Ramos (cell line): ENCODE data around the gene COPE.

Experiments
- in situ Hi-C: fragments of 300-500 bp; cut with MboI; formaldehyde crosslinking; loops from one replicate; pipeline ENCODE4 v1.14.3; 2022; ENCODE audit warnings: low sequenced_read_pairs; ENCODE audit not compliant: unreplicated experiment

The COPE gene

GRCh38 chr19:18869781-18870530, 49.2 kb downstream of the COPE start:
- in situ Hi-C loops = no loop called here

DNA sequence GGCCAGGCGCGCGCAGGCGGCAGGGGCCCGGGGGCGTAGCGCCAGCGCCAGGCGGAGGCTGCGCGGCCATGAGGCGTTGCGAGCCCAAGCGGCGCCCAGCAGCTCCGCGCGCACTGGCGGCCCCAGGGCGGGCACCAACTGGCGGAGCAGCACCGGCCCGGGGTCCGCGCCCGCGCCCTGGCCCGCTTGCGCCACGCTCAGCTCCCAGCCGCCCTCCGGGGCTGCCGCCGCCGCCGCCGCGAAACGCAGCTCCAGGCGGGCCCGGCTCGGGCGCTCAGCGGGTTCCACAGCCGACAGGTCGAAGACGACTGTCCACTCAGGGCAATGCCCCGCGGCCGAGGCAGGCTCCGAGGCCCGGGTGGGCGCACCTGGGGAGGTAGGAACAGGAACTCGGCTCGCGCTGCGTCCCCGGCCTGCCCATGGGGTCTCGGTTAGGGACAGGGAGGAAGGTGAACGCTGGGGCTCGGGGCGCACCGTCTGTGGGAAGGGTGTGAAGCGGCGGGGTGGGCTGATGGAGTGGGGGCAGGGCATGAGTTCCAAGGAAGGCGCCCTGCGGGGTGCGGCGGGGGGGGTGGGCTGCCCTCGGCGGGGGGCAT, 50.1 kb downstream of the COPE start:
- in situ Hi-C loops = no loop called here

- in situ Hi-C loops = no loop called here
Measured at GRCh38 chr19:18868380-18869022, 50.7 kb downstream of the COPE start.

- in situ Hi-C loops = no loop called here
Measured at GRCh38 chr19:18867751-18868150, 51.4 kb downstream of the COPE start.

GRCh38 chr19:18867199-18867598, 52.0 kb downstream of the COPE start:
- in situ Hi-C loops = no loop called here

- in situ Hi-C loops = no loop called here
Measured at GRCh38 chr19:18866800-18867123, 52.4 kb downstream of the COPE start.

DNA sequence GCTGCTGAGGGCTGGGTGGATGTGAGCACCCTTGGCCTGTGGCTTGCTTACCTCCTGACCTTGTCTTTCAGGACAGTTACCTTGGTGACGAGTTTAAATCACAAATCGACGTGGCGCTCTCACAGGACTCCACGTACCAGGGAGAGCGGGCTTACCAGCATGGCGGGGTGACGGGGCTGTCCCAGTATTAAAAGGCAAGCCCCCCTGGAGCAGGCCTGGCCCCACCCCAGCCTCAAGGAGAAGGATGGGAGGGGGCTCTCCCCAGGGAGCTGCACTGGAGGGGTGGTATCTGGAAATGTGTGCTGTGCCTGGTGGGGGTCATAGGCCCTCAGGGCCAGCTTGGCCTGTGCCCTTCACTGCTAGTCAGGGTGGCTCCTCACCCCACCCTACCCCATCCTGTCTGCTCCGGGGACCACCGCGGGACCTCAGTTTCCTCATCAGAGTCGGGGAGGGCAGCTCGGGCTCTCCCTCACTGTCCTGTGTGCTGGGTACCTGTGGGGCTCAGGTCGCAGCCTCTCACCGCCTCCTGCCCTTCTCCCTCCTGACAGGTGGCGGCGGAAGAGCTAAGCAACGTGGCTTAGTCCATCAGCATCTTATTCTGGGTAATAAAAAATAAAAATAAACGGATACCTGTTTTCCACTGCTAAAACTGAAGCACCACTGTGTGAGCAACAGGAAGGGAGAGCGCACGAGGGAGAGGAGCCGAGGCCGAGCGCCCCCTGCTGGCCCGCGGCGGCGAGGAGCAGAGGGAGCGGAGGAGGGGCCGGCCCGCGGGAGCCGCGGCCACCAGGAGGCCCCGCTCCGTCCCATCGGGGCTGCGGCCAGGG, 53.0 kb downstream of the COPE start:
- in situ Hi-C loops = no loop called here

DNA sequence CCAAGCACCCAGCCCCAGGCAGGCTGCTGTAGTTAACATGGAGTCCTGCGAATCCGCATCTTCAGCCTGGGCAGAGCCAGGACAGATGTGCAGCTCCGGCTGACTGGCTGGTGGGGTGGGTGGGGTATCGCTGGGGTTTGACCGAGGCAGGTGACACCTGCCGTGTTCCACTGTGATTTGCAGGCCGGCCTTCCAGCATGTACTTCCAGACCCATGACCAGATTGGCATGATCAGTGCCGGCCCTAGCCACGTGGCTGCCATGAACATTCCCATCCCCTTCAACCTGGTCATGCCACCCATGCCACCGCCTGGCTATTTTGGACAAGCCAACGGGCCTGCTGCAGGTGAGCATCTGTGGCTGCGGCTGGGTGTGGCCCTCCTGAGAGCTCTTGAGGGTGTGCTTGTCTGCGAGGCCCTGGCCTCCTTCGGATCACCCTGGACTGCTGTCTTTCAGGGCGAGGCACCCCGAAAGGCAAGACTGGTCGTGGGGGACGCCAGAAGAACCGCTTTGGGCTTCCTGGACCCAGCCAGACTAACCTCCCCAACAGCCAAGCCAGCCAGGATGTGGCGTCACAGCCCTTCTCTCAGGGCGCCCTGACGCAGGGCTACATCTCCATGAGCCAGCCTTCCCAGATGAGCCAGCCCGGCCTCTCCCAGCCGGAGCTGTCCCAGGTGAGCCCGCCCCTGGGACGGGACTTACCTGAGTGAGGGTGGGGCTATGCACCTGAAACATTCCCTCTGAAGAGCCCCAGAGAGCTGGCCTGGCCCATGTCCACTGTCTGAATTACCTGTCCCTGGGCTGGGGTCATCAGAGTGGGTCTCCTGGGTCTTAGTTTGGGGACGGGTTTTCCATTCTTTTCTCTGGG, 53.8 kb downstream of the COPE start:
- in situ Hi-C loops = no loop called here

DNA sequence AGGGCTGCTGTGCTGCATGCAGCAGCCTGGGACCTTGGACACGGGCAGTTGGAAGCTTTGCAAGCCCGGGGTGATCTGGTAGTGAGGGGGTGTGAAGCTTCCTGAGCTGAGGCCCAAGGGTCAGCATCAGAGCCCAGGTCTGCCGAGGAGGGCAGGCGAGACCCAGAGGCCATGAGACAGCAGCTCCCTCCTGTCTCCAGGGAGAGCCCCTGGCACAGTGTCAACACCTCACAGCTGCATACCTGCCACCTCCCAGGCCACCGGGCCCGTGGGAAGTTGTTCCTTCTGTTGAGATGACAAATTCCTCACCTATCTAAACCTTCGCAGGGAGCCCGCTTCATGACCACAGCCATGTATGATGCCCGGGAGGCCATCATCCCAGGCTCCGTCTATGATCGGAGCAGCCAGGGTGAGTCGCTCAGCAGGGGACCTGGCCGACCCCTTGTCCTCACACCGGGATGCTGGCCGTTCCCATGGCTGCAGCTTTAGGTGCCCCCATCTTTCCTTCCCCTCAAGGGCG, 55.3 kb downstream of the COPE start:
- in situ Hi-C loops = no loop called here

DNA sequence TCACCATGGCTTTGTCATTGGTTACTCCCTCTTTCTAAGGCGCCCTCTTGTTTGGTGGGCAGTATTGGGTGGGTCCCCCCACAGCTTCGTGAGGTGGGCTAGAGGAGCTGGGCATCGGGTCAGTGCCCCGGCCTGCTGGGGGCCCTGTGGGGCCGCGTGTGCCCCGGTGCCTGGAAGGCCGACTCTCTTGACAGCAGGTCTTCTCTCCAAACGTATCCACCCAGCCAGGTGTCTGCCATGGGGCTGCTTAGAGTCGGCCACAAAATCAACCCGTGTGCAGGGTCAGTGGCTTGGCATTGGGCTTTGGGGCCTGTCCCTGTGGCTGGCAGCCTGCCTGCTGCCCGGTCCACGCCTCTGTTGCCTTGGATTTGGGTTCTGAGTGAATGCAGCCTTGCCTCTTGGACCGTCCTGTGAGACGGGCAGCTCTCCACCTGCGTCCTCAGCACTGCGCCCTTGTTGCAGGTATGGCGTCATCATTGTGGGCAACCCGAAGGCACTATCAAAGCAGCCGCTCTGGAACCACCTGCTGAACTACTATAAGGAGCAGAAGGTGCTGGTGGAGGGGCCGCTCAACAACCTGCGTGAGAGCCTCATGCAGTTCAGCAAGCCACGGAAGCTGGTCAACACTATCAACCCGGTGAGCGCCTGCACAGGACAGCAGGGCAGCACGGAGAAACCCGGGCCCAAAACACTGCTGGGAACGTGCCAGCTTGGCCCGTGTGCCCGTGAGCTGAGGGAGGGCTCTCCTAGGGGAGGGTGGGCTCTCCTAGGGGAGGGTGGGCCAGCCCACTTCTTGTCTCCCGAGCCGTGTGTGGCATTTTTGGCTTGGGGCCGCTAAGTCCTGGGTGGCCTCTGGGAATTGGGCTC, 56.0 kb downstream of the COPE start:
- in situ Hi-C loops = no loop called here

GRCh38 chr19:18861917-18862316, 57.3 kb downstream of the COPE start:
- in situ Hi-C loops = no loop called here

- in situ Hi-C loops = no loop called here
Measured at GRCh38 chr19:18861235-18861634, 58.0 kb downstream of the COPE start.

DNA sequence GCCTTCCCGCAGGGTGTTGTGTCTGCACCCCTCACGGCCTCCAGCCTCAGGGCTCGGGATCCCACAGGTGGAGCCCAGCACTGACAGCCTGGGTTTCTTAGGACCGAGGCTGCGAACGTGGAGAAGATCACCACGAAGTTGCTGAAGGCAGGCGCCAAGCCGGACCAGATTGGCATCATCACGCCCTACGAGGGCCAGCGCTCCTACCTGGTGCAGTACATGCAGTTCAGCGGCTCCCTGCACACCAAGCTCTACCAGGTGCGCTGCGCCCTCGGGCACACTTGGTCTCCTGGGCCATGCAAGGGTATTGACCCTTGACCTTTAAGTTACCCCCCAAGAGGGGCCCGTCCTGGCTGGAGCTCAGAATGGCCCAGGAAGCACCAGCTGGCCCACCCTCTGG, 58.5 kb downstream of the COPE start:
- in situ Hi-C loops = no loop called here

DNA sequence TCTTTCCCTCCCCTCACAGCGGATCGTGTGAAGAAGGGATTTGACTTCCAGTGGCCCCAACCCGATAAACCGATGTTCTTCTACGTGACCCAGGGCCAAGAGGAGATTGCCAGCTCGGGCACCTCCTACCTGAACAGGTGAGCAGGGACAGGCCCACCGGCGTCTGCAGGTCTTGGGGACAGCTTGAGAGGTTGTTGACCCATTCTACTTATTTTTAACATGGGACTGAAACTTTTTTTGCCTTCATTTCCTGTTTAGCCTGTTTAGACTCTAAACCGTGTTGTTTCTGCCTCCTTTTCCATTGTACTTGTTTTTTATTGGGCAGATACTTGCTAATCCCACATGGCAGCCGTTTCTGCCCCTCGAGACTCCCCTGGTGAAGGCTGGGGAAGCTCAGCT, 58.9 kb downstream of the COPE start:
- in situ Hi-C loops = no loop called here

GRCh38 chr19:18859676-18860301, 59.4 kb downstream of the COPE start:
- in situ Hi-C loops = loop anchor here (10.0 kb wide), 1 partner anchor 405 kb away; no protein-coding TSS in a partner anchor

GRCh38 chr19:18858906-18859646, 60.1 kb downstream of the COPE start:
- in situ Hi-C loops = loop anchor here (10.0 kb wide), 1 partner anchor 404 kb away; no protein-coding TSS in a partner anchor

DNA sequence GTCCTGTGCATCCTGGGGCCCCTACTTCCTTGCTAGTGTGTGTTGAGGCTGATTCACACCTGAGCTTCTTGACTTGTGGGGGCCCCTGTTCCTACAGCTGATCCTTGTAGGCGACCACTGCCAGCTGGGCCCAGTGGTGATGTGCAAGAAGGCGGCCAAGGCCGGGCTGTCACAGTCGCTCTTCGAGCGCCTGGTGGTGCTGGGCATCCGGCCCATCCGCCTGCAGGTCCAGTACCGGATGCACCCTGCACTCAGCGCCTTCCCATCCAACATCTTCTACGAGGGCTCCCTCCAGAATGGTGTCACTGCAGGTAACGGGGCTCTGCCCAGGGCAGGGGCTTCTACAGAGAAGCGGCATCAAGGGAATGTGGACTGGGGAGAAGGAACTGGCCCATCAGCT, 62.0 kb downstream of the COPE start:
- in situ Hi-C loops = loop anchor here (10.0 kb wide), 1 partner anchor 402 kb away; no protein-coding TSS in a partner anchor
